DMS114 treated with DMSO at 0.1 percent for 48 hours (cell line): ENCODE measurements around the gene ELOVL7.
"Not testable (repeated sequence)": the region's sequence is repeated elsewhere in the genome, so short reads cannot be mapped to it uniquely, and the experiment has no call there.

Experiments
- DNase-seq: peaks from one replicate; lab custom pipeline; 2025; ENCODE audit not compliant: unreplicated experiment; lab: John Stamatoyannopoulos, UW

The ELOVL7 gene

GRCh38 chr5:60718166-60718892 lies 125.7 kb downstream of the ELOVL7 start:
- DNase-seq: no peak

- DNase-seq: not testable (repeated sequence)
Observed at GRCh38 chr5:60715201-60715928, 128.7 kb downstream of the ELOVL7 start.

DNA sequence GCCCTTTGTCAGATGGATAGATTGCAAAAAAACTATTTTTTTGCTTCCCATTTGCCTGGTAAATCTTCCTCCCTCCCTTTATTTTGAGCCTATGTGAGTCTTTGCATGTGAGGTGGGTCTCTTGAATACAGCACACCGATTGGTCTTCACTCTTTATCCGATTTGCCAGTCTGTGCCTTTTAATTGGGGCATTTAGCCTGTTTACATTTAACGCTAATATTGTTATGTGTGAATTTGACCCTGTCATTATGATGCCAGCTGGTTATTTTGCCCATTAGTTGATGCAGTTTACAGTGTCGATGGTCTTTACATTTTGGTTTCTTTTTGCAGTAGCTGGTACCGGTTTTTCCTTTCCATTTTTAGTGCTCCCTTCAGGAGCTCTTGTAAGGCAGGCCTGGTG lies 131.1 kb downstream of the ELOVL7 start:
- no peak for DNase-seq

DNA sequence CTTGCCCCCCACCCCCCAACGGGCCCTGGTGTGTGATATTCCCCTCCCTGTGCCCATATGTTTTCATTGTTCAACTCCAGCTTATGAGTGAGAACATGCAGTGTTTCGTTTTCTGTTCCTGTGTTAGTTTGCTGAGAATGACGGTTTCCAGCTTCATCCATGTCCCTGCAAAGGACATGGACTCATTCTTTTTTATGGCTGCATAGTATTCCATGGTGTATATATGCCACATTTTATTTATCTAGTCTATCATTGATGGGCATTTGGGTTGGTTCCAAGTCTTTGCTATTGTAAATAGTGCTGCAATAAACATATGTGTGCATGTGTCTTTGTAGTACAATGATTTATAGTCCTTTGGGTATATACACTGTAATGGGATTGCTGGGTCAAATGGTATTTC lies 132.2 kb downstream of the ELOVL7 start:
- DNase-seq: not testable (repeated sequence)

- DNase-seq: no peak
Observed at GRCh38 chr5:60710362-60710761, 133.7 kb downstream of the ELOVL7 start.

DNA sequence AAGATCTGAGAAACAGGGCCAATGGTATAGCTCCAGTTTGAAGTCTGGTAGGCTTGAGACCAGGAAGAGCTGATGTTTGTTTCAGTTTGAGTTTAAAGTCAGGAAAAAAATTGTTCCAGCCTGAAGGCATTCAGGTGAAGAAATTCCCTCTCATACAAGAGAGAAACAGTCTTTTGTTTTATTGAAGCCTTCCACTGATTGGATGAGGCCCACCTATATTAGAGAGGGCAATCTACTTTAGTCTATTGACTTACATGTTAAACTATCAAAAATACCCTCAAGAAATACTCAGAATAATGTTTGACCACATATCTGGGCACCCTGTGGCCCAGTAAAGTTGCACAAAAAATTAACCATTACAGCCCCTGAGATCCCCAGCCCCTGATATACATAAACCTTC lies 138.9 kb downstream of the ELOVL7 start:
- DNase-seq: no peak

DNA sequence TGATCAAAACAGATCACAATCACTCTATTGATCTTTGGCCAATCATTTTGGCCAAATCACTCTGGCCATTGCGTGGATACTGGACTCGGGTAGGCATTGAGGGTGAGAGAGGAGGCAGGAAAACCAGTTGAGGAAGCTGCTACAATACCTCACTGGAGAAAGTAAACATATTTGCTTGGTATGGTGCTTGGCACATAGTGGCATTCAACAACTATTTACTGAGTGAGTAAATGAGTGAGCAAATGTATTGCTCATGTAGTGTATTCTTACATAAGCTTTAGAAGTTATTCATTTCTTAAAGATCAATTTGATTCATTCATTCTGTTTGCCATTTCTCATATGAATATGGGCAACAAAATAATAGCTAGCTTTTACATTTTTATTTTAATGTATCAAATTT lies 140.1 kb downstream of the ELOVL7 start:
- DNase-seq: no peak
